GDM1 (cell line): Measurements from ENCODE around the gene SMAD3.
A peak's percentile ranks its signal among the peaks of the same experiment; 100 is the strongest.

Experiments
- DNase-seq: peaks from one replicate; lab custom pipeline; 2025; lab: John Stamatoyannopoulos, UW

The SMAD3 gene

GRCh38 chr15:67097930-67098740 lies 32.7 kb downstream of the SMAD3 start:
- peak; percentile 75 for DNase-seq

- no peak for DNase-seq
These were observed 33.4 kb downstream of the SMAD3 start for GRCh38 chr15:67098768-67099282.

- DNase-seq: no peak
These were observed 34.9 kb downstream of the SMAD3 start for GRCh38 chr15:67100124-67100791.

GRCh38 chr15:67100801-67101581 lies 35.6 kb downstream of the SMAD3 start:
- no peak for DNase-seq

- DNase-seq: no peak
These were observed 36.7 kb downstream of the SMAD3 start for GRCh38 chr15:67101911-67102598.

GRCh38 chr15:67102599-67102929 lies 37.2 kb downstream of the SMAD3 start:
- DNase-seq: no peak

GRCh38 chr15:67103021-67103420 lies 37.6 kb downstream of the SMAD3 start:
- DNase-seq: no peak

GRCh38 chr15:67103432-67103831 lies 38.0 kb downstream of the SMAD3 start:
- DNase-seq: no peak

- DNase-seq: peak; percentile 15
These were observed 38.5 kb downstream of the SMAD3 start for GRCh38 chr15:67103869-67104268.

- no peak for DNase-seq
These were observed 39.1 kb downstream of the SMAD3 start for GRCh38 chr15:67104510-67104909.

- no peak for DNase-seq
These were observed 39.9 kb downstream of the SMAD3 start for GRCh38 chr15:67105065-67105951.

- no peak for DNase-seq
These were observed 40.8 kb downstream of the SMAD3 start for GRCh38 chr15:67105991-67106763.

GRCh38 chr15:67106764-67107013 lies 41.3 kb downstream of the SMAD3 start:
- no peak for DNase-seq

GRCh38 chr15:67107014-67107812 lies 41.8 kb downstream of the SMAD3 start:
- no peak for DNase-seq

GRCh38 chr15:67108122-67108961 lies 42.9 kb downstream of the SMAD3 start:
- DNase-seq: no peak

GRCh38 chr15:67109141-67110034 lies 44.0 kb downstream of the SMAD3 start:
- no peak for DNase-seq

- DNase-seq: no peak
These were observed 45.0 kb downstream of the SMAD3 start for GRCh38 chr15:67110361-67110781.
